IMR-90 (cell line): ENCODE results near the gene UBA52.

Source experiments
- BHLHE40 ChIP-seq: fragments of 150-350 bp; IDR thresholded peaks from 2 replicates; pipeline ENCODE4 v1.6.1; 2016; ENCODE audit warnings: mild to moderate bottlenecking, low read depth, low read length
- CTCF ChIP-seq: conservative IDR thresholded peaks from 2 replicates; pipeline ENCODE4 v1.5.1; 2012; ENCODE audit warnings: mild to moderate bottlenecking, low read depth, low read length, improper control_type of control experiment
- FOS ChIP-seq: fragments of 150-350 bp; IDR thresholded peaks from 2 replicates; pipeline ENCODE4 v1.6.1; 2016; ENCODE audit warnings: low read depth, low read length
- POLR2A ChIP-seq: IDR thresholded peaks from 2 replicates; pipeline ENCODE4 v1.6.1; 2012; ENCODE audit warnings: mild to moderate bottlenecking, low read depth, low read length
- RAD21 ChIP-seq: IDR thresholded peaks from 2 replicates; pipeline ENCODE4 v1.6.1; 2012; ENCODE audit warnings: low read length, improper control_type of control experiment
- RFX5 ChIP-seq: IDR thresholded peaks from 2 replicates; pipeline ENCODE4 v1.8.0; 2012; ENCODE audit warnings: low read depth, mild to moderate bottlenecking, low read length, moderate library complexity

DNA sequence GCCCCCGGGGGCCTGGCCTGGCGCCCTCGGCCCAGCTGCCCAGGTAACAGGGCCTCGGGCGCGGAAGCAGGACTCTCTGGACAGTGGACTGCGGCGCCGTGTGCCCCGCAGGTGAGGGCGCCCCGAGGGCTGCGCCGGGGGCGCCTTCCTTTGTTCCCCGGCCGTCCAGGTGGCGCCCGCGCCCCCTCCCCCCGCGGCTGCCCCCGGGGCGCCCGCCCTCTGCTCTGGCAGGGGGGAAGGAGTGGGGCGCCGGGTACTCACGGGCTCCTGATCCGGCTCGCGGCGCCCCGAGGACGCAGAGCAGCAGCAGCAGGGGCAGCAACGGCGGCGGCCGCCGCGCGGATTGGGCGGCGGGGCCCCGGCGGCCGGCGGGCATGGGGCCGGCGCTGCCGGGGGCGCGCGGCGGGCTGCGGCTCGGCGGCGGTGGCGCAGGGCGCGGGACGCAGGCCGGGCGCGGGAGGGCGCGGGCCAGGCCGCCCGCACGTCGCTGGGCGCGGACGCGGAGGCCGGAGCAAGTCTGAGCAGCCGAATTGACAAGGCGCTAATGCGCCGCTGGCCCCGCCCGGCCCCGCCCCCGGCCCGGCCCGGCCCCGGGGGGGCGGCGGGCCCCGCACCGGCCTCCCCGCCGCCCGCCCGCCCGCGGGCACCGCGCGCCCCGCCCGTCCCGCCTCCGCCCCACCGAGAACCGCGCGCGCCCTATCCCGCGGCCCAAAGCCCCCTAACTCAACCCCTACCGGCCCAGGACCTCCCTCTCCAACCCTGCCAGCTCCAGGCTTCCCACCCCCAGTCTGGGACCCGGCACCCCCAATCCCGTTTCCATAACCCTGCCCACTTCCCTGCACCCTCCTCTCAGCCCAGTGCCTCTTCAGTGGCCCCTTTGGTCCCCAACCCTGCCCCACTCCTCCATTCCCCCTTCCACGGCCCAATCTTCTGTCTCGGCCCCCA lies 34.9 kb downstream of the UBA52 start, which contains the start of gene CRLF1:
- TF ChIP-seq CTCF, result no peak
- TF ChIP-seq POLR2A, result no peak
- no peak for TF ChIP-seq BHLHE40
- no peak for TF ChIP-seq FOS
- no peak for TF ChIP-seq RAD21
- TF ChIP-seq RFX5, result no peak
